HG02678 (cell line): ENCODE measurements around the gene MYRF.

Experiments
- ATAC-seq: cut with Tn5 transposase; IDR thresholded peaks from one replicate; pipeline ENCODE4 v1.9.1; 2021; ENCODE audit warnings: mild to moderate bottlenecking, moderate library complexity; ENCODE audit not compliant: unreplicated experiment

Gene MYRF

GRCh38 chr11:61792310-61793082, 40.1 kb downstream of the MYRF start, which contains the start of the genes FEN1 and TMEM258:
Gene FEN1 (plus strand): TSS chr11:61792911. CDS start chr11:61795362, 2,451 bp downstream.
Gene TMEM258 (minus strand): TSS chr11:61792599. CDS start chr11:61792558, 41 bp downstream.
- ATAC-seq, result peak; percentile 80

- ATAC-seq, result no peak
Measured at GRCh38 chr11:61793083-61793828, 40.8 kb downstream of the MYRF start.

- no peak for ATAC-seq
Measured at GRCh38 chr11:61793829-61794204, 41.4 kb downstream of the MYRF start.

GRCh38 chr11:61794579-61794978, 42.1 kb downstream of the MYRF start:
- no peak for ATAC-seq

- ATAC-seq, result no peak
Measured at GRCh38 chr11:61795459-61795858, 43.0 kb downstream of the MYRF start.

GRCh38 chr11:61795876-61796526, 43.6 kb downstream of the MYRF start:
- no peak for ATAC-seq

GRCh38 chr11:61797263-61797944, 45.0 kb downstream of the MYRF start:
- ATAC-seq, result no peak

GRCh38 chr11:61799665-61800284, 47.3 kb downstream of the MYRF start:
- ATAC-seq, result no peak

GRCh38 chr11:61800331-61801281, 48.2 kb downstream of the MYRF start:
- ATAC-seq, result no peak

- ATAC-seq, result no peak
Measured at GRCh38 chr11:61802605-61803004, 50.2 kb downstream of the MYRF start.

GRCh38 chr11:61803889-61804647, 51.6 kb downstream of the MYRF start:
- no peak for ATAC-seq

GRCh38 chr11:61805146-61805545, 52.7 kb downstream of the MYRF start:
- ATAC-seq, result no peak

- ATAC-seq, result no peak
Measured at GRCh38 chr11:61806785-61807184, 54.3 kb downstream of the MYRF start.

GRCh38 chr11:61810671-61811175, 58.3 kb downstream of the MYRF start:
- no peak for ATAC-seq

- ATAC-seq, result no peak
Measured at GRCh38 chr11:61811831-61812230, 59.4 kb downstream of the MYRF start.

GRCh38 chr11:61812736-61813411, 60.4 kb downstream of the MYRF start:
- ATAC-seq, result no peak

- ATAC-seq, result no peak
Measured at GRCh38 chr11:61814247-61814957, 62.0 kb downstream of the MYRF start.
